ENCODE data around the gene TUBB.

Gene TUBB

GRCh38 chr6:30747300-30747687 lies 27.1 kb downstream of the TUBB start:
- Histone ChIP-seq H3K27ac (no peak overlapping the region), H3K4me1 (peaks cover 0 to 46% (median 16%) of the 10 kb centered on the region in 4 donors), H3K9me3 (no peaks in the 10 kb centered on the region), H3K27me3 (no peaks in the 10 kb centered on the region), H3K36me3 (no peaks in the 10 kb centered on the region), H3K4me3 (no peak overlapping the region)
- TF ChIP-seq, protein P1, sequence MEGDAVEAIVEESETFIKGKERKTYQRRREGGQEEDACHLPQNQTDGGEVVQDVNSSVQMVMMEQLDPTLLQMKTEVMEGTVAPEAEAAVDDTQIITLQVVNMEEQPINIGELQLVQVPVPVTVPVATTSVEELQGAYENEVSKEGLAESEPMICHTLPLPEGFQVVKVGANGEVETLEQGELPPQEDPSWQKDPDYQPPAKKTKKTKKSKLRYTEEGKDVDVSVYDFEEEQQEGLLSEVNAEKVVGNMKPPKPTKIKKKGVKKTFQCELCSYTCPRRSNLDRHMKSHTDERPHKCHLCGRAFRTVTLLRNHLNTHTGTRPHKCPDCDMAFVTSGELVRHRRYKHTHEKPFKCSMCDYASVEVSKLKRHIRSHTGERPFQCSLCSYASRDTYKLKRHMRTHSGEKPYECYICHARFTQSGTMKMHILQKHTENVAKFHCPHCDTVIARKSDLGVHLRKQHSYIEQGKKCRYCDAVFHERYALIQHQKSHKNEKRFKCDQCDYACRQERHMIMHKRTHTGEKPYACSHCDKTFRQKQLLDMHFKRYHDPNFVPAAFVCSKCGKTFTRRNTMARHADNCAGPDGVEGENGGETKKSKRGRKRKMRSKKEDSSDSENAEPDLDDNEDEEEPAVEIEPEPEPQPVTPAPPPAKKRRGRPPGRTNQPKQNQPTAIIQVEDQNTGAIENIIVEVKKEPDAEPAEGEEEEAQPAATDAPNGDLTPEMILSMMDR (IDR thresholded peaks at IDR 0.05) = no peak
- intact Hi-C loops (cut with DNase I; ENCODE audit: low total_unique reads) = loop anchor here (10.0 kb wide), 1 partner anchor 338 kb away; no protein-coding TSS in a partner anchor
- no peak for DNase-seq

DNA sequence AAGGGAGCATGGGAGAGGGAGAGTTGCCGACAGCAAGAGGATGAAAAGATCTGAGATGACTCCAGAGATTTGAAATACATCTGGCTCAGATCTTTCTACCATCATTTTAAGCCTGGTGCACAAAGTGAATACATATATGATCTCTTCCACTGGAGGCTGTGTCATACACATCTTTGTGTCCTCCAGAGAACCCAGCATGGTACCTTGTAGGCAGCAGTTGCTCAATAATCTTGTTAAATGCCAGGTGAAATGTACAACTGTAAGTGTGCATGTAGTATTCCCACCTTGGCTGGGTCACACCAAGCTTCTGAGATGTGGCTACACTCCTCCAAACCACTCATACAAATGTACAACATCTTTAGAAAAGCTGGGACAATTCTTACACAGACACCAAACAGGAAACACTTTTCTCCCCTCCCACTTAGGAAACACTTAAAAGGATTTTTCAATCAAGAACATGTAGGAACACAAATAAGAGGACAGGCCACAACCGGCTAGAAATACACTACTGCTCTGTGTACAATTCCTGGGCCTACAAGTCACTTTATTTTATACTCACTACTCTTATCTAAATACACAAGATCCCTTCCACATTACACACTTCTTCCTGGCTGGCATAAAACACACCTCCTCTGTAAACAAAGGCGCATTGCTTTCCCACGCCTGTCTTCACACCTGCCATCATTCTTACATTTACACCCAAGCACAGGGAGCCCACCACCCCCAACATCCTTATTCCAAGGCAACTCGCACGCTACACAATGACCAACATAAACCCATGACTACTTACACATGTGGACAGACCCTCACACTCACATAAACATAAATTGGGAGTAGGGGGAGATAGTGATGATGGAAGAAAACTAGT lies 28.0 kb downstream of the TUBB start:
- no peaks in the 10 kb centered on the region for H3K27me3 ChIP-seq
- peaks cover 0 to 52% (median 23%) of the 10 kb centered on the region in 4 donors for H3K4me1 ChIP-seq
- intact Hi-C loops (cut with DNase I; ENCODE audit: low total_unique reads) = loop anchor here (10.0 kb wide), 1 partner anchor 337 kb away; no protein-coding TSS in a partner anchor
- H3K4me3 ChIP-seq = no peak overlapping the region
- H3K27ac ChIP-seq = no peak overlapping the region
- DNase-seq = no peak
- no peaks in the 10 kb centered on the region for H3K36me3 ChIP-seq
- TF ChIP-seq, protein P1 (IDR thresholded peaks at IDR 0.05) = no peak
- no peaks in the 10 kb centered on the region for H3K9me3 ChIP-seq

DNA sequence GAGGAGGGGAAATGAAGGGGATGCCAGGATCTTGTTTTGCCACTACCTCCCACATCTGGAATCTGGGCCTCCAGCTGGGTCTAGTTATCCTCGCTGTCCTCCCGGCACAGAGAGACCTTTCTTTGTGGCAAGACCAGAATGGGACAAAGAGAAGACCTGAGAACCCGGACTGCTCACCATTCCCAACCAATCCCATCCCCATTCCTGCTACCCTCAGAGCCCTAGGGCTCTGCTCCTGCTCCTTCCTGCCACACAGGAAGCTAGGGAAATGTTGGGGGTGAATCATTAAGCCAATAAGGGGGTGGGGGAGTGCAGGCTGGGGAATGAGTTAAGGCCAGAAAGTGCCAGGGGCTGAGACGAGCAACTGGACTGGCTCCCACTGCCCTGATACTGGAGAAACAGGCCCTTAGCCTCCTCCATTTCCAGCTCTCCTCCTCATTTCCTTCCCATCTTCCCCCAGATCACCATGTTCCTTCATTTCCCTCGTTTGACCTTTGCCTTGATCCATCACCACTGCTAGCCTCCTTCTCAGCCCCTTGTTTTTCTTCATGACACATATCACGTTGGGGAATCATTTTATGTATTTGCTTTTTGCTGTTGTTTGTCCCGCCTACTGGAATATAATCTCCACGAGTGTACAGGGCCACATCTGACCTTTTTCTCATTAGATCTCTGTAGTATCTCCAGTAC lies 28.8 kb downstream of the TUBB start:
- Histone ChIP-seq H3K27ac (peak overlapping the region in 1 of 2 donors; percentile 90), H3K36me3 (no peaks in the 10 kb centered on the region), H3K4me1 (peaks cover 0 to 52% (median 28%) of the 10 kb centered on the region in 4 donors), H3K9me3 (no peaks in the 10 kb centered on the region), H3K4me3 (no peak overlapping the region), H3K27me3 (no peaks in the 10 kb centered on the region)
- TF ChIP-seq, protein P1 (IDR thresholded peaks at IDR 0.05) = no peak
- intact Hi-C loops (cut with DNase I; ENCODE audit: low total_unique reads) = loop anchor here (10.0 kb wide), 1 partner anchor 336 kb away; no protein-coding TSS in a partner anchor
- no peak for DNase-seq

- Histone ChIP-seq H3K9me3 (no peaks in the 10 kb centered on the region), H3K4me1 (peaks cover 0 to 50% (median 26%) of the 10 kb centered on the region in 4 donors), H3K27ac (peak overlapping the region; percentile 89 to 90), H3K36me3 (no peaks in the 10 kb centered on the region), H3K4me3 (no peak overlapping the region), H3K27me3 (no peaks in the 10 kb centered on the region)
- no peak for DNase-seq
- TF ChIP-seq, protein P1 (IDR thresholded peaks at IDR 0.05) = no peak
- intact Hi-C loops (cut with DNase I; ENCODE audit: low total_unique reads) = loop anchor here (10.0 kb wide), 1 partner anchor 335 kb away; no protein-coding TSS in a partner anchor
Measured at GRCh38 chr6:30749554-30750378, 29.6 kb downstream of the TUBB start.

- no peak for DNase-seq
- Histone ChIP-seq H3K9me3 (no peaks in the 10 kb centered on the region), H3K27me3 (no peaks in the 10 kb centered on the region), H3K4me1 (peaks cover 0 to 49% (median 24%) of the 10 kb centered on the region in 4 donors), H3K4me3 (no peak overlapping the region), H3K36me3 (no peaks in the 10 kb centered on the region), H3K27ac (peak overlapping the region; percentile 89 to 90)
- TF ChIP-seq, protein P1 (IDR thresholded peaks at IDR 0.05) = no peak
- intact Hi-C loops (cut with DNase I; ENCODE audit: low total_unique reads) = no loop called here
Measured at GRCh38 chr6:30750379-30750668, 30.2 kb downstream of the TUBB start.
